Tibial nerve (tissue), 3 donors: ENCODE results near the gene KCP.

Source experiments
- CTCF ChIP-seq, 5 experiments: fragments of 200-600 bp in 3 of 5; fragments of 450-650 bp in 2 of 5; sonication (generic) in 3 of 5; IDR thresholded peaks; one replicate each; pipeline ENCODE4 v1.5.1; 2016 to 2019; ENCODE audit warnings: antibody characterized with exemption in 5 of 5, mild to moderate bottlenecking in 3 of 5, moderate library complexity in 2 of 5
- POLR2A ChIP-seq, 2 donors: fragments of 450-650 bp; IDR thresholded peaks; one replicate each; pipeline ENCODE4 v1.6.1; 2017; ENCODE audit warnings: antibody characterized with exemption in 2 of 2, mild to moderate bottlenecking in 2 of 2, moderate library complexity in 2 of 2

GRCh38 chr7:128914566-128915151 is 4.2 kb upstream of the KCP start:
- TF ChIP-seq CTCF (IDR thresholded peaks at IDR 0.05) (no peak), POLR2A (IDR thresholded peaks at IDR 0.05) (no peak)
